Mucosa of descending colon (tissue), 3 donors: ENCODE results near the gene RAB11FIP5. TPM values are rescaled to one million over a fixed set of nuclear protein-coding genes. Genes with fewer than 3 reads are reported as not detected.
A peak's percentile ranks its signal among the peaks of the same experiment; 100 is the strongest.
"Not testable (repeated sequence)": the region's sequence is repeated elsewhere in the genome, so short reads cannot be mapped to it uniquely, and the experiment has no call there.

ENCODE experiments used
- ATAC-seq: fragments of 200-7000 bp; cut with Tn5 transposase; one replicate; pipeline ENCODE4 v1.9.1; 2020; ENCODE audit warnings: mild to moderate bottlenecking, moderate library complexity
- DNase-seq, 3 donors: peaks; one replicate each; pipeline ENCODE4 v3.0.0-alpha.2; 2020
- H3K36me3 ChIP-seq: fragments of 200-600 bp; one replicate; pipeline ENCODE4 v1.8.0; 2021; ENCODE audit warnings: low read depth, mild to moderate bottlenecking
- H3K4me1 ChIP-seq: fragments of 200-600 bp; one replicate; pipeline ENCODE4 v1.8.0; 2021; ENCODE audit warnings: low read depth, mild to moderate bottlenecking
- H3K4me3 ChIP-seq: fragments of 200-600 bp; one replicate; pipeline ENCODE4 v1.8.0; 2021; ENCODE audit warnings: mild to moderate bottlenecking
- H3K9me3 ChIP-seq: fragments of 200-600 bp; one replicate; pipeline ENCODE4 v1.8.0; 2021; ENCODE audit warnings: mild to moderate bottlenecking
- intact Hi-C, 2 donors: fragments of 100-400 bp; cut with DNase I in 1 of 2; cut with micrococcal nuclease in 1 of 2; formaldehyde crosslinking; loops; one replicate each; pipeline versions ENCODE4 v1.11.0 to v1.11.1; 2022; cut with DNase I, micrococcal nuclease
- total RNA-seq, 3 donors: library from RNA; stranded (reverse); fragmentation: NEBNext Ultra II Directional in 2 of 3; extraction: Animal tissue kit (Norgen Biotek cat#: 25700) in 2 of 3; gene quantifications; one replicate each; pipeline versions ENCODE4 v1.2.1 to v1.2.4, GENCODE V29; 2021 to 2023
- TF ChIP-seq, protein P1 (sequence below): fragments of 200-600 bp; IDR thresholded peaks from one replicate; pipeline ENCODE4 v1.8.0; 2022; ENCODE audit warnings: antibody characterized with exemption, mild to moderate bottlenecking
- donor health status: DM: no; HTN: no; CAD: no; lungs with moderate emphysema.
- donor health status: DM: no; HTN: no; CAD: no.
- donor health status: DM: no; HTN: yes; CAD: no.

The RAB11FIP5 gene
- total RNA-seq, 3 donors from 2014 or later: 17.8 to 27.9 (median 18.3) TPM

DNA sequence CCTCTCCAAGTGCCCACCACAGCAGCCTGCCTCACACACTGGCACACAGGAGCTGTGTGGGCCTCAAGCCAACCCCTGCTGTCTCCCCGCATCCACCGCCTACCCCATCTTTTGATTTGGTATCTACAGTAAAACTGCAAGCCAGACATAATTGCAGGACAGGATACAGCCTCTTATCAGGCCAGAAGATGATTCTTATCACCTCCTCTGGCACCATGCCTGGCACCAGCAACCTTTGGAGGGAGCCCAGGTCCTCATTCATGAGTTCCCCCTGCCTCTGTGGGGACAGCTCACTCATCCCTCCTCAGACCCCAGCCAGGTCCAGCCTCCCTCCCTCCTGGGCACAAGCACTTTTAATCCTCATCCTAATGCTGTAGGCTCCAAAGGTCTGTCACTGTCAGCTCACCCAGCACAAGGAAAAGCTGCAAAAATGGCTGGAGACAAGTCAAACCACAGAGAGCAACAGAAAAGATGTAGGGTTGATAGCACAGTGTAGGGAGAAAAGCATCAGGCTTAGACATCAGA, 9.7 kb downstream of the RAB11FIP5 start:
- peaks cover 6% of the 10 kb centered on the region for H3K4me1 ChIP-seq

DNA sequence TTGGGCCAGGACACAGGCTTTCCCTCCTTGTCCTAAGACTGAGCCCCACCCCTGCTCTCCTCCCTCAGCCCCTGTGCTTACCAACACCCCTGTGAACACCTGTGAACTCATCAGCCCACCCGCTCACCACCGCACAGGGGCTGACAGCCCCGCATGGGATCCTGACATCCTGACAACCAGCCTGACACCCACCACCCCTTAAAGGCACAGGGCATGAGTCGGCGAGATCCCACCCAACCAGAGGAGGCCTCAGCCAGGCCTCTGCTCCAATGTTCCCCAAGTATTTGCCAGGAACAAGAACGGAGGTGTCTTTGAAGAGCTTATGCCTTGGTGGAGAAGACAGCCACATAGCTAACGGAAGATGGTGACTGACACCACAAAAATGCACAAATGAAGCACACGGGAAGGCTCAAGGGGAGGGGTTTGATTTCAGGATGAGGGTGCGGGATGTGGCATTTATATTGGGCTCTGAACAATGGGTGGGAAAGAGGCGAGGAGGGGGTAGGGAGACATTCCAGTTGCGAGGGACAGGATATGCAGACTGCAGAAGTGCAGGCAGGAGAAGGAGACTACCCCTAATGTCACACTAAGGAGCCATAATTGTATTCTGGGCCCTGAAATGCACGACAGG, 11.0 kb downstream of the RAB11FIP5 start:
- TF ChIP-seq, protein P1, sequence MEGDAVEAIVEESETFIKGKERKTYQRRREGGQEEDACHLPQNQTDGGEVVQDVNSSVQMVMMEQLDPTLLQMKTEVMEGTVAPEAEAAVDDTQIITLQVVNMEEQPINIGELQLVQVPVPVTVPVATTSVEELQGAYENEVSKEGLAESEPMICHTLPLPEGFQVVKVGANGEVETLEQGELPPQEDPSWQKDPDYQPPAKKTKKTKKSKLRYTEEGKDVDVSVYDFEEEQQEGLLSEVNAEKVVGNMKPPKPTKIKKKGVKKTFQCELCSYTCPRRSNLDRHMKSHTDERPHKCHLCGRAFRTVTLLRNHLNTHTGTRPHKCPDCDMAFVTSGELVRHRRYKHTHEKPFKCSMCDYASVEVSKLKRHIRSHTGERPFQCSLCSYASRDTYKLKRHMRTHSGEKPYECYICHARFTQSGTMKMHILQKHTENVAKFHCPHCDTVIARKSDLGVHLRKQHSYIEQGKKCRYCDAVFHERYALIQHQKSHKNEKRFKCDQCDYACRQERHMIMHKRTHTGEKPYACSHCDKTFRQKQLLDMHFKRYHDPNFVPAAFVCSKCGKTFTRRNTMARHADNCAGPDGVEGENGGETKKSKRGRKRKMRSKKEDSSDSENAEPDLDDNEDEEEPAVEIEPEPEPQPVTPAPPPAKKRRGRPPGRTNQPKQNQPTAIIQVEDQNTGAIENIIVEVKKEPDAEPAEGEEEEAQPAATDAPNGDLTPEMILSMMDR: no peak
- intact Hi-C loops: no loop called here
- ATAC-seq: no peak

More for the DNA sequence above, 9.7 kb downstream of the RAB11FIP5 start:
- Histone ChIP-seq H3K4me3 (no peak overlapping the region), H3K36me3 (no peaks in the 10 kb centered on the region), H3K9me3 (no peaks in the 10 kb centered on the region)
- TF ChIP-seq, protein P1: no peak
- intact Hi-C loops: no loop called here
- ATAC-seq (peak; percentile 46), DNase-seq (peak in 2 of 3 donors; percentile 15 to 42)

DNA sequence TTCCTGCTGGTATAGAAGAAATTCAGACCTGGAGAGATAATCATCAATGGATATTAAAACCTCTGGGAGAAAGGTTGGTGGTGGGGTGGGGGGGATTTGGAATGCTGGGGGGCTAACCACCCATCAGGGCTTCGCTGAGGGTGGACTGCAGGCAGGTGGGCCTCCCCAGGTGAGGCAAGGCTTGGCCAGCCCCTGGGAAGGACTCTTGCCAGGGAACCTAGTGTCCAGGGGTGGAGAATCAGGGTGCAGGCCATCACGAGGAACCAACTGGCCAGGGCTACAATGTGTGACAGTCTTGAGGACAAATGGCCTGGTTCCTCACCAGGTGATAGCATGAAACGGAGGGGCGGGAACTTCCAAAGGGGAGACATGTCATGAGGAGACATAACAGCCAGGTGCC, 11.8 kb downstream of the RAB11FIP5 start:
- Histone ChIP-seq H3K4me1 (peaks cover 6% of the 10 kb centered on the region), H3K9me3 (no peaks in the 10 kb centered on the region), H3K36me3 (no peaks in the 10 kb centered on the region), H3K4me3 (no peak overlapping the region)
- ATAC-seq (no peak), DNase-seq (no peak)
- TF ChIP-seq, protein P1: no peak
- intact Hi-C loops: no loop called here

More for the DNA sequence above, 11.0 kb downstream of the RAB11FIP5 start:
- Histone ChIP-seq H3K36me3 (no peaks in the 10 kb centered on the region), H3K9me3 (no peaks in the 10 kb centered on the region), H3K4me1 (peaks cover 6% of the 10 kb centered on the region), H3K4me3 (no peak overlapping the region)
- no peak for DNase-seq

DNA sequence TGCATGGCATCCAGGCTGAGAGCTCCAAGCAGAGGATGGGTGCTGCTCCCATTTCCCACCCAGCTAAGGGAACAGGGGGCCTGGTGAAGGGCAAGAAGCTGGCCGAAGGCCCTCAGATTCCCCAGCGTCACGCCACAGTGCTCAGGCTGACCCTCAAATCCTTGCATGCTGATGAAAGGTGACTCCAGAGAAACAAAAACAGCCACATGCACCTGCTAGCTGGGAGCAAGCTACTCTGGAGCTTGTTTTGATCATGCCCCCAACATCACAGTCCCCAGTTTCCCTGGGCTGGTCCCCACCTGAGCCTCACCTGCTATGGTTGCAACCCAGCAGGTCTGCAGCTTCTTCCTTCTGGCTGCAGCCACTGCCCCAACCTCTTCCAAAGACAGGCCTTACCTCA, 13.3 kb downstream of the RAB11FIP5 start:
- no peaks in the 10 kb centered on the region for H3K9me3 ChIP-seq
- ATAC-seq: no peak
- H3K36me3 ChIP-seq: no peaks in the 10 kb centered on the region
- TF ChIP-seq, protein P1: no peak
- DNase-seq: no peak
- H3K4me3 ChIP-seq: no peak overlapping the region
- H3K4me1 ChIP-seq: peaks cover 6% of the 10 kb centered on the region
- intact Hi-C loops: no loop called here

DNA sequence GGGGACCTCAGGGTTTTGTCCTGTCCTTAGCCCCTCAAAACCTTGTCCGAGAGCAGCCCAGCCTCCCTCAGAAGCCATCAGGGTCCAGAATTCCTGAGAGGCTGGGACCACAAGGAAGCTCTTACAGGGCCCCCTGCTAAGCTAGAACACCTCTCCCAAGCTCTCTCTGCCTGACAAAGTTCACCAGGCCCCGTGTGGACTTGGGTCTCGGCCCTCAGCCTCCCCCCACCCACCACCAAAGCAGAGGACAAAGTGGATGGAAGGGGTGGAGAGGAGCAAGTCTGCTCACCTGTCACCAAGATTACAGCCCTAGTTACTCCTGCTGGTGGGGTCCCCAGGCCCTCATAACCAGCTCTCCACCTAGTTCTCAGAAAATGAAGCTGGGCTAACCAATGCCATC, 16.8 kb downstream of the RAB11FIP5 start:
- TF ChIP-seq, protein P1: no peak
- Histone ChIP-seq H3K4me1 (no peaks in the 10 kb centered on the region), H3K4me3 (no peak overlapping the region), H3K36me3 (no peaks in the 10 kb centered on the region), H3K9me3 (no peaks in the 10 kb centered on the region)
- intact Hi-C loops: no loop called here
- ATAC-seq: no peak
- peak in 1 of 3 donors; percentile 10 for DNase-seq

DNA sequence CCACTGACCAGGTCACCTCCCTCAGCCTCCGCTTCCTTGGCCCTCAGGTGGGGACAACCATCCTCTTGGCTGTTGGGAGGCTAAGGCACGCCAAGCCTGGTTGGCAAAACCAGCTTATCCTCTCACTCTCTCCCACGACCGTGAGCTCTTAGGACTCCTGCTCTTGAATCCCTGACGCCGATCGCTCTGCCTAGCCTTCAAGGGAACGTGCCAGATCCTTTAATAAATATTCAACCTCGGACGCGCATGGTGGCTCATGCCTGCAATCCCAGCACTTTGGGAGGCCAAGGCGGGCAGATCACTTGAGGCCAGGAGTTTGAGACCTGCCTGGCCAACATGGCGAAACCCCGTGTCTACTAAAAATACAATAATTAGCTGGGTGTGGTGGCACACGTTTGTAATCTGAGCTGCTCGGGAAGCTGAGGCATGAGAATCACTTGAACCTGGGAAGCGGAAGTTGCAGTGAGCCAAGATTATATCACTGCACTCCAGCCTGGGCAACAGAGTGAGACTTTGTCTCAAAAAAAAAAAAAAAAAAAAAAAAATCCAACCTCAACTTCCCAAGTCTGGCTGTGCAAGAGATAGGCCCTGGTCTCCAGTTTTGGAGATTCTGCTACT, 19.0 kb downstream of the RAB11FIP5 start:
- DNase-seq: peak in 1 of 3 donors; percentile 15
- H3K4me1 ChIP-seq, intact Hi-C loops, H3K36me3 ChIP-seq, ATAC-seq, H3K4me3 ChIP-seq, H3K9me3 ChIP-seq: not testable (repeated sequence)
